Measurements from ENCODE around the gene PTPRM. TPM values are rescaled to one million over a fixed set of nuclear protein-coding genes. Genes with fewer than 3 reads are reported as not detected.

The PTPRM gene
- total RNA-seq, 1 donor from 2014 or later: 13.9 TPM

GRCh38 chr18:7895346-7895745 is 328.2 kb downstream of the PTPRM start:
- Mint-ChIP-seq H3K4me3 (no peak overlapping the region), H3K4me1 (peaks cover 23% of the 10 kb centered on the region), H3K27me3 (ENCODE audit: insufficient read depth, low read depth) (no peaks in the 10 kb centered on the region), H3K9me3 (no peaks in the 10 kb centered on the region), H3K27ac (no peak overlapping the region), H3K36me3 (peaks cover 2% of the 10 kb centered on the region)
- H3K9me3 ChIP-seq (ENCODE audit: low read depth): no peaks in the 10 kb centered on the region
- no peak overlapping the region for H3K27ac ChIP-seq
- H2AFZ ChIP-seq (replicated peaks): no peak overlapping the region
- H3K4me1 ChIP-seq: peaks cover 40% of the 10 kb centered on the region
- no peak for DNase-seq (ENCODE audit: low spot score)
- H3K36me3 ChIP-seq: no peaks in the 10 kb centered on the region
- no peaks in the 10 kb centered on the region for H4K20me1 ChIP-seq (ENCODE audit: low read depth)
- peaks cover 22% of the 10 kb centered on the region for H3F3A ChIP-seq (ENCODE audit: low read depth)
- no peak overlapping the region for H3K4me2 ChIP-seq
- H3K9ac ChIP-seq: no peak overlapping the region
- TF ChIP-seq CTCF (IDR thresholded peaks at IDR 0.05) (no peak), EZH2phosphoT487 (IDR thresholded peaks at IDR 0.05) (no peak), EZH2 (IDR thresholded peaks at IDR 0.05) (no peak)
- H3K79me2 ChIP-seq (ENCODE audit: low read depth): no peaks in the 10 kb centered on the region
- H3K4me3 ChIP-seq: no peak overlapping the region
- no peaks in the 10 kb centered on the region for H3K27me3 ChIP-seq

- Mint-ChIP-seq H3K4me3 (no peak overlapping the region), H3K27me3 (ENCODE audit: insufficient read depth, low read depth) (no peaks in the 10 kb centered on the region), H3K27ac (no peak overlapping the region), H3K9me3 (no peaks in the 10 kb centered on the region), H3K4me1 (peaks cover 23% of the 10 kb centered on the region), H3K36me3 (peaks cover 2% of the 10 kb centered on the region)
- Histone ChIP-seq H3K27me3 (no peaks in the 10 kb centered on the region), H3K9ac (no peak overlapping the region), H3K79me2 (ENCODE audit: low read depth) (no peaks in the 10 kb centered on the region), H4K20me1 (ENCODE audit: low read depth) (no peaks in the 10 kb centered on the region), H3F3A (ENCODE audit: low read depth) (peaks cover 22% of the 10 kb centered on the region), H2AFZ (replicated peaks) (no peak overlapping the region), H3K36me3 (no peaks in the 10 kb centered on the region), H3K4me3 (no peak overlapping the region), H3K4me2 (no peak overlapping the region), H3K4me1 (peaks cover 40% of the 10 kb centered on the region), H3K27ac (peak overlapping the region; percentile 40), H3K9me3 (ENCODE audit: low read depth) (no peaks in the 10 kb centered on the region)
- no peak for TF ChIP-seq EZH2 (IDR thresholded peaks at IDR 0.05)
- no peak for TF ChIP-seq CTCF (IDR thresholded peaks at IDR 0.05)
- no peak for TF ChIP-seq EZH2phosphoT487 (IDR thresholded peaks at IDR 0.05)
- no peak for DNase-seq (ENCODE audit: low spot score)
These were observed 329.0 kb downstream of the PTPRM start for GRCh38 chr18:7896161-7896560.

- Histone ChIP-seq H3K9ac (no peak overlapping the region), H4K20me1 (ENCODE audit: low read depth) (no peaks in the 10 kb centered on the region), H3K4me3 (no peak overlapping the region), H2AFZ (replicated peaks) (peak overlapping the region; percentile 55), H3K79me2 (ENCODE audit: low read depth) (no peaks in the 10 kb centered on the region), H3K4me2 (no peak overlapping the region), H3K27ac (peak overlapping the region; percentile 40), H3K36me3 (no peaks in the 10 kb centered on the region), H3K27me3 (no peaks in the 10 kb centered on the region), H3K4me1 (peaks cover 40% of the 10 kb centered on the region), H3F3A (ENCODE audit: low read depth) (peaks cover 22% of the 10 kb centered on the region), H3K9me3 (ENCODE audit: low read depth) (no peaks in the 10 kb centered on the region)
- H3K4me1 Mint-ChIP-seq: peaks cover 23% of the 10 kb centered on the region
- H3K4me3 Mint-ChIP-seq: no peak overlapping the region
- peaks cover 2% of the 10 kb centered on the region for H3K36me3 Mint-ChIP-seq
- DNase-seq (ENCODE audit: low spot score): no peak
- H3K27me3 Mint-ChIP-seq (ENCODE audit: insufficient read depth, low read depth): no peaks in the 10 kb centered on the region
- no peaks in the 10 kb centered on the region for H3K9me3 Mint-ChIP-seq
- TF ChIP-seq EZH2phosphoT487 (IDR thresholded peaks at IDR 0.05): no peak
- no peak for TF ChIP-seq CTCF (IDR thresholded peaks at IDR 0.05)
- TF ChIP-seq EZH2 (IDR thresholded peaks at IDR 0.05): no peak
- H3K27ac Mint-ChIP-seq: no peak overlapping the region
These were observed 329.8 kb downstream of the PTPRM start for GRCh38 chr18:7896805-7897518.

Data from neural progenitor cell (in vitro differentiated cells).